ENCODE results near the gene TPMT. TPM values are rescaled to one million over a fixed set of nuclear protein-coding genes. Genes with fewer than 3 reads are reported as not detected.
A peak's percentile ranks its signal among the peaks of the same experiment; 100 is the strongest.

TPMT gene
- total RNA-seq, 1 donor from 2014 or later = 11.0 TPM

- Histone ChIP-seq H3K27ac (no peak overlapping the region), H3K27me3 (no peaks in the 10 kb centered on the region), H3K4me1 (peaks cover 14% of the 10 kb centered on the region), H3K4me3 (no peak overlapping the region), H3K36me3 (no peaks in the 10 kb centered on the region), H3K9me3 (no peaks in the 10 kb centered on the region)
- no peak for DNase-seq (ENCODE audit: extremely low spot score in 2 of 2)
- intact Hi-C loops (cut with DNase I) = loop anchor here (10.0 kb wide), 2 partner anchors 131 to 291 kb away; no protein-coding TSS in a partner anchor
- TF ChIP-seq POLR2AphosphoS5 (IDR thresholded peaks at IDR 0.05; ENCODE audit: insufficient read depth in 1 of 2, low read depth in 1 of 2) = no peak
- TF ChIP-seq CTCF (IDR thresholded peaks at IDR 0.05) = no peak
- TF ChIP-seq POLR2A (IDR thresholded peaks at IDR 0.05) = no peak
Observed at GRCh38 chr6:18126121-18126520, 28.8 kb downstream of the TPMT start.

- Histone ChIP-seq H3K27me3 (no peaks in the 10 kb centered on the region), H3K4me3 (peak within 1 kb of the TSS; percentile 63 to 67), H3K9me3 (no peaks in the 10 kb centered on the region), H3K27ac (peak within 1 kb of the TSS; percentile 65), H3K4me1 (peaks cover 14% of the 10 kb centered on the region), H3K36me3 (no peaks in the 10 kb centered on the region)
- no peak for DNase-seq (ENCODE audit: extremely low spot score in 2 of 2)
- intact Hi-C loops (cut with DNase I) = loop anchor here (10.0 kb wide), 2 partner anchors 128 to 288 kb away; no protein-coding TSS in a partner anchor
- TF ChIP-seq POLR2A (IDR thresholded peaks at IDR 0.05) (no peak), CTCF (IDR thresholded peaks at IDR 0.05) (peak; percentile 75 to 96 (median 90)), POLR2AphosphoS5 (IDR thresholded peaks at IDR 0.05; ENCODE audit: insufficient read depth in 1 of 2, low read depth in 1 of 2) (peak; percentile 75 to 85)
Observed at GRCh38 chr6:18122128-18123093, 32.5 kb downstream of the TPMT start, which contains the start of gene NHLRC1. NHLRC1 (minus strand) TSS chr6:18122677; CDS start chr6:18122606, 71 bp downstream.

GRCh38 chr6:18121580-18122127 is 33.2 kb downstream of the TPMT start:
- DNase-seq (ENCODE audit: extremely low spot score in 2 of 2) = no peak
- Histone ChIP-seq H3K4me1 (peaks cover 14% of the 10 kb centered on the region), H3K9me3 (no peaks in the 10 kb centered on the region), H3K27ac (peak overlapping the region; percentile 65), H3K4me3 (peak overlapping the region; percentile 63 to 67), H3K36me3 (no peaks in the 10 kb centered on the region), H3K27me3 (no peaks in the 10 kb centered on the region)
- TF ChIP-seq CTCF (IDR thresholded peaks at IDR 0.05) = no peak
- TF ChIP-seq POLR2A (IDR thresholded peaks at IDR 0.05) = no peak
- TF ChIP-seq POLR2AphosphoS5 (IDR thresholded peaks at IDR 0.05; ENCODE audit: insufficient read depth in 1 of 2, low read depth in 1 of 2) = no peak
- intact Hi-C loops (cut with DNase I) = loop anchor here (10.0 kb wide), 2 partner anchors 127 to 287 kb away; no protein-coding TSS in a partner anchor

GRCh38 chr6:18119236-18119635 is 35.6 kb downstream of the TPMT start:
- TF ChIP-seq POLR2AphosphoS5 (IDR thresholded peaks at IDR 0.05; ENCODE audit: insufficient read depth in 1 of 2, low read depth in 1 of 2) = no peak
- no peaks in the 10 kb centered on the region for H3K9me3 ChIP-seq
- H3K4me1 ChIP-seq = peaks cover 14% of the 10 kb centered on the region
- no peak overlapping the region for H3K27ac ChIP-seq
- no peak overlapping the region for H3K4me3 ChIP-seq
- no peaks in the 10 kb centered on the region for H3K36me3 ChIP-seq
- no peaks in the 10 kb centered on the region for H3K27me3 ChIP-seq
- DNase-seq (ENCODE audit: extremely low spot score in 2 of 2) = no peak
- intact Hi-C loops (cut with DNase I) = no loop called here

- TF ChIP-seq POLR2A (IDR thresholded peaks at IDR 0.05) = no peak
- no peak for TF ChIP-seq CTCF (IDR thresholded peaks at IDR 0.05)
- no peak for TF ChIP-seq POLR2AphosphoS5 (IDR thresholded peaks at IDR 0.05; ENCODE audit: insufficient read depth in 1 of 2, low read depth in 1 of 2)
- H3K27ac ChIP-seq = no peak overlapping the region
- peaks cover 14% of the 10 kb centered on the region for H3K4me1 ChIP-seq
- H3K36me3 ChIP-seq = no peaks in the 10 kb centered on the region
- no peak overlapping the region for H3K4me3 ChIP-seq
- intact Hi-C loops (cut with DNase I) = no loop called here
- no peak for DNase-seq (ENCODE audit: extremely low spot score in 2 of 2)
- H3K9me3 ChIP-seq = no peaks in the 10 kb centered on the region
- H3K27me3 ChIP-seq = no peaks in the 10 kb centered on the region
Observed at GRCh38 chr6:18118330-18118729, 36.5 kb downstream of the TPMT start.

Data from vagina (tissue), 2 donors.